SIG-M5 treated with dmso at 0.1 percent for 504 hours (cell line): ENCODE measurements around the gene IPMK.
"Not testable (repeated sequence)": the region's sequence is repeated elsewhere in the genome, so short reads cannot be mapped to it uniquely, and the experiment has no call there.

ENCODE experiments used
- DNase-seq: peaks from one replicate; lab custom pipeline; 2025; ENCODE audit not compliant: unreplicated experiment; lab: John Stamatoyannopoulos, UW

IPMK gene

DNA sequence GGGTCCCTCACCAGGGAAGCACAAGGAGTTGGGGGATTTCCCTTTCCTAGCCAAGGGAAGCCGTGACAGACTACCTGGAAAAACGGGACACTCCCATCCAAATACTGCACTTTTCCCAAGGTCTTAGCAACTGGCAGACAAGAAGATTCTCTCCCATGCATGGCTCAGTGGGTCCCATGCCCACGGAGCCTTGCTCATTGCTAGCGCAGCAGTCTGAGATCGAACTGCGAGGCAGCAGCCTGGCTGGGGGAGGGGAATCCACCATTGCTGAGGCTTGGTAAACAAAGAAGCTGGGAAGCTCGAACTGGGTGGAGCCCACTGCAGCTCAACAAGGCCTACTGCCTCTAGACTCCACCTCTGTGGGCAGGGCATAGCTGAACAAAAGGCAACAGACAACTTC lies 37.8 kb downstream of the IPMK start:
- DNase-seq: not testable (repeated sequence)

DNA sequence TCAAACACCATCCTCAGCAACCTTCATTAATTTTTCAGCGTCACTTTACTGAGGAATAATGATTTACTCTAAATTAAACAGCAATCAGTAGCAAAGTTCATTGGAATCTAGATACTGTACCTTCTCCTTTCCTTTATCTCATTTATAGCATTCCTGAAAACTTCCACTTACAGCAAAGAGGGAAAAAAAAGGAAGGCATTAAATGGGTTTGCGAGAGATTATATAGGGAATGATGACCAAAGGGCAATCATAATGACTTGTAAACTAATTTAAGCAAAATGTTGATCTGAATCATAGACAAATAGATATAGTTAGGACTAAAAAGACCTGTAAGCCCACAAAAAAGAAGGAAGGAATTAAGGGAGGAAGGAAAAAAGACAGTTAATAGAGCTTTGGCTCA lies 42.0 kb downstream of the IPMK start:
- no peak for DNase-seq

DNA sequence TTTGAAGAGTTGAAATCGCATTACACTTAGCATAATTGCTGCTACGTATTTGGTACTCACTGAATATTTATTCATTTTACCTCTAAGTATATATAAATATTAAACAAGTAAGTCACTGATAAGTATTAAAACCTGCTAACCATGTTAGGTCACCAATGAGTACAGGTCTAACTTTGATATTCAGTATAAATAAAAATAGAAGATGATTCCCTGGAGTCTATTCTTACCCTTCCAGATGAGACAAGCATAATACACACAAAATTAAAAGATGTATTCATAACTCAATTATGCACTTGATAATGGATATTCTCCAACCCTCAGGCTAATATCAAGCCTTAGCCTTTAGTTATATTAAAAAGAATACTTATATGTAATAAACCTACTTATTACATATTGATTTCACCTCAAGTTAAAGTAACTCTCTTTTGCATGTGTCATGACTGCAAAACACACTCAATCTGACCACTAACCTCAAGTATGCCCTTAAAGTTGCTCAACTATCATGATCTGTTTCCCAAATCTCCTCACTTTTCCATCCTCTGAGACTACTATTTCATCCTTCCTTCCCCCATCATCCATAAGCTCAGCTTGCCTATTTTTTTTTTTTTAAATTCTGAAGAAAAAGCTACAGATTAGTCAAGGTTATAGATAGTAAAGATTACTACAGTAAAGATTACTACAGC lies 46.8 kb downstream of the IPMK start:
- no peak for DNase-seq

DNA sequence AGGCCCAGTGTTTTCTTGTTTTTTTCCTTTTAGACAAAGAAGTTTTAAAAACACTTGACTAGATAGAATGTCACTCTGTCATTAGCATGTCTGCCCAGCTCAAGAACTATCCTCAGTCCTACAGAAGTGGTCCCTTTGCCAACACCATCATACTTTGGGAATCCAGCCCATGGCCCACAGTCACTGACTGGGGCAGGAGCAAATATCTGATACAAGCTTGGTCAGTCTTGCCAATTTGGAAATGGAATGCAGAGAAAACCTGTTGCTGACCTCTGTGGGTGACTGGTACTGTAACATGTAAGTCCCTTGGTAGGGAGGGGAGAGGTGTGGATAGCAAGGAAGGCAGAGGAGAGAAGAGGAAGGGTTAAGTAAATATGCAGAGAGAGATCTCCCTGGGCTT lies 47.8 kb downstream of the IPMK start:
- no peak for DNase-seq

DNA sequence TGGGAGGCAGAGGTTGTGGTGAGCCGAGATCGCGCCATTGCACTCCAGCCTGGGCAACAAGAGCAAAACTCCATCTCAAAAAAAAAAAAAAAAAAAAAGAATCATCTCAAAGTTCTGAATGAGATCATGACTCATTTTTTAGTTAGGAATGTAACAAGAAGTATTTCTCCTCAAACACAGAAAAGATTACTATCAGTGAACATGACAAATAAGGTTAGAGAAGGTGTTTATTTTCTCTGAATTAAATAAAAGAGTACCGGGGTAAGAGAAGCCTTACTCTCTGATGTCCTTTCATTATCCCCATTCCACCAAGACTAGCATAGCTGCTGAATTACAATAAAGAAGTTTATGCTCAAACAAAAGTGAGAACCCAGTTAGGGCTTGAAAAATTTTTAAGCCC lies 50.1 kb downstream of the IPMK start:
- DNase-seq: no peak

DNA sequence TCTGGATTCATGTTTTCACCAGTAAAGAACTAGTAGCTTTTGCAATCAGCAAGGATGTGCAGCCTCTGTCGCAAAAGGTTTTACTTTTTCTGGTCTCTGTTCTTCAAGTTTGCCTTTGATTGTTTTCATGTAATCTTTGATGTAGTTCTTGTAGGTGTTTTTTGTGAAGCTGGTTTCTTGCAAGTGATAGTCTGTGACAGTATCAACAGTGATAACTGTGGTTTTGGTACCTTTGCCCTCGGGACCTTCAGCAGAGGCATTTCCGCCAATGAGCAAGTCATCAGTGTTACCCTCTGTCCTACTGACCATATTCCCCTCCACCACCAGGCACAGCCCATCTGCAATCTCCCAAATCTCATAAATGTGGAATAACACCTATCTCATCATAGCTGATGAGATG lies 55.1 kb downstream of the IPMK start:
- DNase-seq: no peak

DNA sequence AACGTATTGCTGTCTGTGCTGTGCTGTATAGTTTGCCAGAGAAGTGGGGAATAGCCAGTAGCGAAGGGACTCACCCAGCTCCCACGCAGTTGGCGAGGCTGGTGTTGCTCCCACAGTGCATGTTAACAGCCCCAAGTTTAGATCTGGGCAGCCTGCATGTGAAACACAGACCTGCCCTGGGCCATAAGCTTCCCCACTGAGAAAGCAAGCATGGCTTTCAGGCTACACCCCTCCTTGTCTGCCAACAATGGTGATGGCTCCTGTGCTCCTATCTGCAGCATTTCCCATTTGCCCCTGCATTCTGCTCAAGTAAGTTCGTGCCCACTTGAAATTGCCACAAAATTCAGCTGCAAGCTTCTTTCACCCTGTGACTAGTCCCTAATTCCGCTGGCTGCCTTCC lies 57.5 kb downstream of the IPMK start:
- DNase-seq: no peak

DNA sequence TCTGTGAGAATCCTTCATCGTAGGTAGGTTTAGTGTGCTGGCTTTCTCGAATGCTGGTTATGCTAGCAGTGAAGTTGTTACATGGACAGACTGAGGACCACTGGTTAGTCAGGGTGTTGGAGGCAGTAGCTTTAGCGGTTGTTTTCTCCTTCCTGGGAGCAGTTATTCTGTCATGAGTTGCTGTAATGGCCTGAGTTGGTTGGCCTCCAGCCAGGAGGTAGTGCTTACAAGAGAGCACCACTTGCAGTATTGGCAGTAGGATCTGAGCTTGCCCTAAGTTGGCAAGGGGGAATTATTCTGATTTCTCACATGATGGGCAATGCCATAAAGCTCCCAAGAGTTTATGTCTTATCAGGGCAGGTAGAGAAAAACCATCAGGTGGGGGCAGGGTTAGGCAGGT lies 58.0 kb downstream of the IPMK start:
- DNase-seq: no peak

DNA sequence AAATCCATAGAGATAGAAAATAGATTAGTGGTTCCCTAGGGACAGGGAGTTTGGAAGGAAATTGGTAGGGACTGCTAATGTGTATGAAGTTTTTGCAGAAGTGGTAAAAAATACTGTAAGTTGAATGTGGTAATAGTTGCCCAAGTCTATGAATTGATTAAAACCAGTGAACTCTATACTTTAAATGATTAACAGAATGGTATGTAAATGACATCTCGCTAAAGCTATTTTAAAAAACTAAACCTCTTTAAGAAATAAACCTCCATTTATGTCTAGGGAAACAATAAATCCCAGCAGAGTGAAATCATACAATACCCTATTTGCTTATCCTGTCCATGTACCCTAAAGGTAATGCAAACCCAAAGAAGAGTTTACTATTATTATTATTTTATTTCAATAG lies 61.4 kb downstream of the IPMK start:
- DNase-seq: no peak

DNA sequence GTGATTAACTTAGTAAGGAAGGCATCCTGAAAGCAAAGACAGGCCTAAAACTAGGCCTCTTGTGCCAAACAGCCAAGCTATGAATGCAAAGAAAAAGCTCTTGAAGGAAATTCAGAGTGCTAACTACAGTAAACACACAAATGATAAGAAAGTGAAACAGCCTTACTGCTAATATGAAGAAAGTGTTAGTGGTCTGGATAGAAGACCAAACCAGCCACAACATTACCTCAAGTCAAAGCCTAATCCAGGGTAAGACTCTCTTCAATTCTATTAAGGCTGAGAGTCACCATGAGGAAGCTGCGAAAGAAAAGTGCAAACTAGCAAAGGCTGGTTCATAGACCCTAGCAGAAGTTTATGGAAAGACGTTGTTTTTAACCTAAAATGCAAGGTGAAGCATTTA lies 66.0 kb downstream of the IPMK start:
- no peak for DNase-seq

DNA sequence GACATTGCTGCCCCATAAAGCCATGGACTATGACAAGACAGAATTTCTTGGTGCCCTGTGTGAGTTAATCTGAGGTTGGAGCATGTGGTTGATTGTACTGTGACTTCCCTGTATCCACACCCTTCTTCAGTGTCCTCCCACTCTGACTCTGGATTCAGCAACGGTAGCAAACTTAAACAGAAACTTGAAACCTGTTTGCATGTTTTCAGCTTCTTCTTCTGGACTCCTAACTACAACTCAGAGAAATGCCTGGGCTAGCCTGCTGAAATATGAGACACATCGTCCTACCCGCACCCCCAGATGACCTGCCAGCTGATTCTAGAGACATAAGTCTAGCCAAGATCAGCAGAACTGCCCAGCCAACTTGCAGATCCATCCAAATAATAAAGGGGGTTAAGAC lies 78.4 kb downstream of the IPMK start:
- no peak for DNase-seq

DNA sequence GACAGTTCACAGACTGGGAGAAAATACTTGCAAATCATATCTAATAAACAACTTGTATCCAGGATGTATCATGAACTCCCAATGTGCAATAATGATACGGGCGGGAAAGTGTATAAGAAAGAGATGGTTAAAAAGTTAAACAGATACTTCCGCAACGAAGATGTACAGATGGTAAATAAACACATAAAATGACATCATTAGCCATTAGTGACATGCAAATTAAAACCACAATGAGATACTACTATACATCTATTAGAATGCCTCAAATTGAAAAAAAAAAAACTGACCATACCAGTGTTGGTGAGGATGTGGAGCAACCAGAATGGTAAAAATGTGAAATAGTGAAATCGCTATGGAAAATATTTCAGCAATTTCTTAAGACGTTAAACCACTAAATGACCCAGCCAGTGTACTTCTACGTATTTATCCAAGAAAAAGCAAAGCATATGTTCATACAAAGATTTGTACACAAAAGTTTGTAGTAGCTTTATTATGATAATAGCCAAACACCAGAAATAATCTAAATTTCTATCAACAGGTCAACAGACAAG lies 83.5 kb downstream of the IPMK start:
- no peak for DNase-seq

DNA sequence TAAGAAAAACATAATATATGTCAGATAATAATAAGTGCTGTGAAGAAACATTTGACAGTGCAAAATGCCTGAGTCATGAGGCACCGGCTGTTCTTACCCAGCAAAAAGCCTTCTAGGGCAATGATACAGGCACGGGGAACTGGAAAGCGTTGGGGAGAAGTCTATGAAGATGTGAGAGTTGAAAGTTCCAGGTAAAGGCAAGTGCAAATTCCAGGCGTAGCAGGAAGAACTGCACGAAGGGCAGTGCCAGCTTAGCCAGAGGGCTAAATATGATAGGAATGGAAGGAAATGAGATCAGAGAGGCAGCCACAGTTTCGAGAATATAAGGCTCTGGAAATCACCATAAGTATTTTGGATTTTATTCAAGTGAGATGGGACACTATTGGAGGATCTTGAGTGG lies 87.0 kb downstream of the IPMK start:
- DNase-seq: no peak

DNA sequence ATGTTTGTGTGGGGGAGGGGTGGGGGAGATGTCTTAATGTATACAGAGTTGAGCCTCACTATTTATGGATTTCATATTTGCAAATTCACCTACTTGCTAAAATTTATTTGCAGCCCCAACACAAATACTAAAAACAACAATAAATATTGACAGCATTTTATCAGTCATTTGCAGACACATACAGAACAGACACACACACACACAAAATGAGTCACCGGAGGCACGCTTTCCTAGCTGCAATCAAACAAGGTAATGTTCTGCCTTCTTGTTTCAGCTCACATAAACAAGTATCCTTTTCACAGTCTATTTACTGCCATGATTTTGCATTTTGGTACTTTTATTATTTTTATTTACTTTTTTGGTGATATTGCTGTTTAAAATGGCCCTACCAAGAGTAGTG lies 88.5 kb downstream of the IPMK start:
- DNase-seq: no peak

DNA sequence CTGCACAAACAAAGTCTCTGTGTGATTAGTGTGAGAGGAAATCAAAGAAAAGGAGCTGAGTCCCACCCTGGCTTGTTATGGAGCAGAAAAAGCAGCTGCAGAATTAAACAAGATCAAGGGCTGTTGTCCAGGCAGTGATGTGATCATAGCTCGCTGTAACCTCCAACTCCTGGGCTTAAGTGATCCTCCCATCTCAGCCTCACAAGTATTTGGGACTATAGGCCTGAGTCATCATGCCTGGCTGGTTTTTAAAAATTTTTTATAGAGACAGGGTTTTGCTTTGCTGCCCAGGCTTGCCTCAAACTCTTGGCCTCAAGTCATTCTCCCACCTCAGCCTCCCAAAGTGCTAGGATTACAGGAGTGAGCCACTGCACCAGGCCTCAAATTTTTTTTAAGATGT lies 88.9 kb downstream of the IPMK start:
- no peak for DNase-seq

DNA sequence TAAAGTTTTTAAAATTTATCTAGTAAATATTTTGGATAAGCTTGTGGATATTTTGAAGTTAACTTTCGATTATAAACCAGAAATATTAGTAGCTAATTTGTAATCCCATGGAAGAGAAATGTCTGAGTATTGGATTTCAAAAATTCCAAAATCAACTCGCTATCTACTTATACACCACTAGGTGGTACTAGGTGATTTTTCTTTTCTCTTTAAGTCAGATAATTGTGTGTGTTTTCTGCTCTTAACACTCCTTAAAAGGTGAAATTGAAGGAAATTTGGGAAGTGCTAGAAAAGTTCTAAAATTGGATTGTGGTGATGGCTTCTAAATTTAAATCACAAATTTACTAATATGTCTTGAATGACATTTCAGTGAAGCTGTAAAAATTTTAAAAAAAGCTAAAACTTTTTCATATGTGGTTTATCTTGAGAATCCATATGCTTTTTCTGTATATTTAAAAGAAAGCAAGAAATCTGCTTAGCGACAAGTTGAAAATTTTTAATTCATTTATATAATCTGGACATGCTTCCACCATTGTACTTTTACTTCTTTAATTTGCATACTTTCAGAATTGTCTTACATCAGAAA lies 90.2 kb downstream of the IPMK start:
- peak; percentile 26 for DNase-seq

DNA sequence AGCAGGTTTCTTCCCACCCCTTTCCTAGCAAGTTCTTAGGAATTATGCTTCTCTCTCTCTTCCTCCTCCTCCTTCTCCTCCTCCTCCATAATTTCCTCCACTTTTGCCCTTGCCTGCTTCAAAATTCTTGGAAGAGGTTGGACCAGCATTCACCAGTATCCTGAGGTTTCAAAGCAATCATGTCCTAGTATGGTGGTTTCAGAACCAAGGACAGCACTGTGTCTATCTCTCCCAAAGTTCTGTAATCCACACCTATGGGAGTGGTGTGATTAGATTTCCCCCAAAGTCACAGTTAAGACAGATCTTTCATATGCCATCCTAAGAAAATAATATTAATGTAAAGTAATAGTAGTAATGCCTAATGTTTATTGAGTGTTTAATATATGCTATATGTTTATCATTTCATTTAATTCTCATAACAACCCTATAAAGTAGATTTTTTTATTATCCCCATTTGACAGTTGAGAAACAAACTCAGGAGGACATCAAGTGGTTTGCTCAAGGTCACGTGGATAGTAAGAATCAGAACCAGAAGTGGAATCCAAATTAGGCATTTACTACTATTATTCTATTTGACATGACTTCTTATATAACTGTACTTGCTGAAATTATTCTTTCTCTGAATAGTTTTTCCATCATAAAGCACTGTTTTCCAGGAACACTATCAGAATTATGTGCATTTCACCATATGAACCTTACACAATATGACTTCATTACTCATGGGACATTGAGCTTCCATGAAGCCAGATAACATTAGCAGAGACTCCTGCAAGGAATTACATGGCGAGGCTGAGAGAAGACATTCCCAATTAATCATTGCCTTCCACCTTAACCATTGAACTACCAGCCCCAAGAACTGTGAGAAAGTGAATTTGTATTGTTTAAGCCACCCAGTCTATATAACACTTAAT lies 91.4 kb downstream of the IPMK start:
- no peak for DNase-seq

DNA sequence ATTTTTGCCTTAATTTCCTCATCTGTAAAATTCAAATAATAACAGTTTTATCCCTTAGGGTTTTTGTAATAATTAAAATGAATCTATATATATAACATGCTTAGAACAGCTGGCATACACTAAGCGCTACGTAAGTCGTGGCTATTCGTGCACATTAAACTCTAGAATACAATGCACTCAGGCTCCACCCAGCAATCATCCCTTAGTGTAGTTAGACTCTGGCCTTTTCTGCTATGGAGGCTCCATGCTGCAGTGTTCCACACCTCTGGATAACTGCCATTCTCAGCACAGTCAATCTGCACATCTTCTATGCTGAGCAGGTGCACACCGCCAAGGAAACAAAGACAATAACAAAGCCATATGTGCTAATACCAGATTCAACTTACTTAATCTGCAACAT lies 92.9 kb downstream of the IPMK start:
- DNase-seq: no peak

DNA sequence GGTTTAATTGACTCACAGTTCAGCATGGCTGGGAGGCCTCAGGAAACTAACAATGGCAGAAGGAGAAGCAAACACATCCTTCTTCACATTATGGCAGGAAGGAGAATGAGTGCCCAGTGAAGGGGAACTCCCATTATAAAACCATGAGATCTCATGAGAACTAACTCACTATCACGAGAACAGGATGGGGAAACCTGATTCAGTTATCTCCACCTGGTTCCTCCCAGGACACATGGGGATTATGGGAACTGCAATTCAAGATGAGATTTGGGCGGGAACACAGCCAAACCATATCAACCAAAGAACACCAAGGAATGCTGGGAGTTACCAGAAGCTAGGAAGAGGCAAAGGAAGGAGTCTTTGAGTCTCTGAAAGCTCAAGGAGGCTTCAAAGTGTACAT lies 94.3 kb downstream of the IPMK start:
- DNase-seq: no peak

DNA sequence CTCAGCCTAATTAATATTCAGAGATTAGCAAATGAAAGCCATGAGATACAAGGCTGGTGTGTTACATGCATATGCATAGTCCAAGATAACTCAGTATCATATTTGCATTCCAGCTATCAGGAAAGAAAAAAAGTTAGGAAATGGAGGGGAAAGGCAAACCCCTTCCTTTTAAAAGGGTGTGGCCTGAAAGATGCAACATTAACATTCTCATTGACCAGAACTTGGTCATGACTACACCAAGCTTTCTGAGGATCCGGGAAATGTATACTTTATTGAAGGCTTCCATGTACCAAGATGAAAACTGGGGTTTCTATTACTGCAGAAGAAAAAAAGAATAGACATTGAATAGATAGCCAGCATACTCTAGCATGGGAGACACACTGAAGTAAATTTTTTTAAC lies 96.5 kb downstream of the IPMK start:
- no peak for DNase-seq

DNA sequence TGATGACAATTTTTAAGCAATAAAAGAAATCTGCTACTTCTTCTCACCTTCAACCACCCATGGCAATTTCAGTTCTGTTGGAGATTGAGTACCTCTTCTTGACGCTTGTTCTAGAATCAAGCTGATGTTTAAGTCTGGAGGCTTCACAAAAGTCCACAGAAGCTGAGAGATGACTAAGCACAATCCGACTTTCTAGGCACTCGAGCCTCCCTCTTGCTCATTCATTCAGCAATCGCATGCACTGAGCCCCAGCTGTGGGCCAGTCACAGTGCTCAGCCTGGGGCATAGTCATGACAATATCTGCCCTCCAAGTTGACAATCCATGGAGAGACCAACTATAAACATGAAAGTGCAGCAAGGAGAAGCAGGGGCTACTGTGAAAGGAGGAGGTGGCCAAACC lies 103.2 kb downstream of the IPMK start:
- DNase-seq: no peak

DNA sequence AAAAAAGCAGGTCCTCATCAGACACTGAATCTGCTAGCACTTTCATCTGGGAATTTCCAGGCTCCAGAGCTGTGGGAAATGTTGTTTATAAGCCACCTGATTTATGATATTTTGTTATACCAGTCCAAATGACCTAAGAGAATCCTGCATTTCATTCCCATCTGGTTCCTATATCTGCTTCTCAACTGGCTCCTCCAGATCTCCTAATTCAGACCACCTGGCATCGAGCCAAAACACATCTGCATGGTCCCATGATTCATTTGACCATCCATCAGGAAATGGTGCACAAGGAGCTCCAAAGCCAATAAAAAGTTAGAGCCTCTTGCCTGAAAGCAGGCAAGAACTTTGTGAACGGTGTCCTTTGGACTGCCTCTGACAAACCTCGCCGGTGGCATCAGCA lies 108.9 kb downstream of the IPMK start:
- DNase-seq: no peak
